HCT116 (cell line): ENCODE measurements around the gene CDC42SE1. TPM values are rescaled to one million over a fixed set of nuclear protein-coding genes. Genes with fewer than 3 reads are reported as not detected.

Source experiments
- ATAC-seq: fragments of 200-7000 bp; cut with Tn5 transposase; 2 replicates; pipeline ENCODE4 v1.9.1; 2020; ENCODE audit warnings: mild to moderate bottlenecking, moderate library complexity
- BruUV-seq: library from RNA; stranded (reverse); fragments of 400-500 nt; replicated peaks from 2 replicates; lab custom pipeline; 2021; lab: Mats Ljungman, UMichigan
- CTCF ChIA-PET: fragments of 300-600 bp; sonication (Branson Sonifier 250); formaldehyde crosslinking; loops from one replicate; lab custom pipeline; 2021; ENCODE audit warnings: antibody characterized with exemption; lab: Charles Lee
- POLR2A ChIA-PET: fragments of 300-600, 350-600 bp; sonication (Branson Sonifier 250); formaldehyde crosslinking; loops from one replicate; lab custom pipeline; 2021; ENCODE audit warnings: antibody characterized with exemption; lab: Charles Lee
- RAD21 ChIA-PET, 2 experiments: fragments of 300-600 bp; sonication (Branson Sonifier 250); formaldehyde crosslinking; loops; one replicate each; lab custom pipeline; 2023; ENCODE audit warnings: low total read pairs in 2 of 2; ENCODE audit not compliant: uncharacterized antibody in 2 of 2, unreplicated experiment in 2 of 2, low non-redundant PET in 1 of 2; lab: Charles Lee
- DNase-seq: peaks from one replicate; pipeline ENCODE4 v3.0.0-alpha.2; 2010; ENCODE audit warnings: low read depth, low spot score
- H2AFZ ChIP-seq: fragments of 200-600 bp; shearing (Covaris generic), sonication (generic); 2 replicates; pipeline ENCODE4 v1.6.1; 2017; ENCODE audit warnings: low read depth, mixed run types, mixed read lengths, antibody characterized with exemption, low read length; ENCODE audit not compliant: poor library complexity, severe bottlenecking
- H3K27ac ChIP-seq: 2 replicates; pipeline ENCODE4 v1.5.1; 2012; ENCODE audit warnings: low read depth, low read length
- H3K27me3 ChIP-seq: fragments of 200-600 bp; sonication (generic); 2 replicates; pipeline ENCODE4 v1.6.1; 2016; ENCODE audit warnings: mixed run types, low read length, mixed read lengths; ENCODE audit not compliant: insufficient read depth
- H3K36me3 ChIP-seq, 2 experiments: fragments of 200-500 bp in 1 of 2; fragments of 200-600 bp in 1 of 2; sonication (Bioruptor generic) in 1 of 2; sonication (generic) in 1 of 2; 2 replicates each; pipeline versions ENCODE4 v1.5.1 to v1.6.1; 2014 to 2016; ENCODE audit warnings: low read length in 2 of 2, inconsistent platforms in 1 of 2, mixed read lengths in 1 of 2, mixed run types in 1 of 2; ENCODE audit not compliant: insufficient read depth in 2 of 2, control insufficient read depth in 1 of 2
- H3K4me1 ChIP-seq, 2 experiments: fragments of 200-600 bp in 1 of 2; sonication (generic) in 1 of 2; 2 replicates each; pipeline versions ENCODE4 v1.5.1 to v1.6.1; 2012 to 2017; ENCODE audit warnings: low read length in 2 of 2, inconsistent platforms in 1 of 2, mild to moderate bottlenecking in 1 of 2, mixed read lengths in 1 of 2, mixed run types in 1 of 2, moderate library complexity in 1 of 2; ENCODE audit not compliant: insufficient read depth in 2 of 2, control insufficient read depth in 1 of 2
- H3K4me2 ChIP-seq: fragments of 200-600 bp; sonication (generic); 2 replicates; pipeline ENCODE4 v1.6.1; 2017; ENCODE audit warnings: mixed run types, low read length, mixed read lengths
- H3K4me3 ChIP-seq, 2 experiments: fragments of 200-600 bp in 1 of 2; sonication (generic) in 1 of 2; replicated peaks in 1 of 2; 2 replicates each; pipeline ENCODE4 v1.5.1; 2011 to 2016; ENCODE audit warnings: low read length in 2 of 2, control low read depth in 1 of 2, low read depth in 1 of 2, mild to moderate bottlenecking in 1 of 2, mixed read lengths in 1 of 2, mixed run types in 1 of 2
- H3K79me2 ChIP-seq: fragments of 200-600 bp; sonication (generic); 2 replicates; pipeline ENCODE4 v1.6.1; 2017; ENCODE audit warnings: mild to moderate bottlenecking, mixed run types, low read length, moderate library complexity, mixed read lengths; ENCODE audit not compliant: insufficient read depth
- H3K9ac ChIP-seq: fragments of 200-600 bp; sonication (generic); 2 replicates; pipeline ENCODE4 v1.6.1; 2016; ENCODE audit warnings: low read length, mixed read lengths
- H3K9me2 ChIP-seq: fragments of 200-600 bp; sonication (generic), shearing (Covaris generic); 2 replicates; pipeline ENCODE4 v1.6.1; 2017; ENCODE audit warnings: mixed run types, mild to moderate bottlenecking, moderate library complexity; ENCODE audit not compliant: insufficient read depth
- H3K9me3 ChIP-seq, 2 experiments: fragments of 200-500 bp in 1 of 2; fragments of 200-600 bp in 1 of 2; sonication (Bioruptor generic) in 1 of 2; sonication (generic) in 1 of 2; 2 replicates each; pipeline ENCODE4 v1.6.1; 2014 to 2017; ENCODE audit warnings: low read length in 2 of 2, mixed read lengths in 2 of 2, inconsistent platforms in 1 of 2, low read depth in 1 of 2, mild to moderate bottlenecking in 1 of 2, mixed run types in 1 of 2, moderate library complexity in 1 of 2; ENCODE audit not compliant: control insufficient read depth in 1 of 2, insufficient read depth in 1 of 2
- H4K20me1 ChIP-seq: fragments of 200-600 bp; sonication (generic), shearing (Covaris generic); 2 replicates; pipeline ENCODE4 v1.6.1; 2017; ENCODE audit warnings: mixed run types, mild to moderate bottlenecking, moderate library complexity; ENCODE audit not compliant: insufficient read depth
- ATF3 ChIP-seq: IDR thresholded peaks from 2 replicates; pipeline ENCODE4 v1.6.1; 2012
- EGR1 ChIP-seq: IDR thresholded peaks from 2 replicates; pipeline ENCODE4 v1.6.1; 2012; ENCODE audit warnings: low read depth
- EZH2 ChIP-seq: fragments of 200-600 bp; sonication (generic); IDR thresholded peaks from 2 replicates; pipeline ENCODE4 v1.6.1; 2017; ENCODE audit warnings: antibody characterized with exemption, mixed run types
- EZH2phosphoT487 ChIP-seq: fragments of 200-600 bp; IDR thresholded peaks from 2 replicates; pipeline ENCODE4 v1.6.1; 2018; ENCODE audit warnings: antibody characterized with exemption, borderline replicate concordance
- FOSL1 ChIP-seq: IDR thresholded peaks from 2 replicates; pipeline ENCODE4 v1.6.1; 2012; ENCODE audit warnings: low read depth
- JUND ChIP-seq: IDR thresholded peaks from 2 replicates; pipeline ENCODE4 v1.6.1; 2012
- MAX ChIP-seq: IDR thresholded peaks from 2 replicates; pipeline ENCODE4 v1.6.1; 2012
- POLR2AphosphoS5 ChIP-seq: IDR thresholded peaks from 2 replicates; pipeline ENCODE4 v1.6.1; 2011; ENCODE audit warnings: mild to moderate bottlenecking, low read depth, low read length, moderate library complexity
- SIN3A ChIP-seq: IDR thresholded peaks from 2 replicates; pipeline ENCODE4 v1.6.1; 2012; ENCODE audit warnings: low read depth
- SP1 ChIP-seq: IDR thresholded peaks from 2 replicates; pipeline ENCODE4 v1.6.1; 2012; ENCODE audit warnings: low read depth
- SRF ChIP-seq: IDR thresholded peaks from 2 replicates; pipeline ENCODE4 v1.6.1; 2012; ENCODE audit warnings: low read depth
- TCF7L2 ChIP-seq: IDR thresholded peaks from 2 replicates; pipeline ENCODE4 v1.7.0; 2011; ENCODE audit warnings: borderline replicate concordance, inconsistent platforms; ENCODE audit not compliant: insufficient read depth, insufficient read length; ENCODE audit errors: extremely low read depth
- YY1 ChIP-seq: IDR thresholded peaks from 2 replicates; pipeline ENCODE4 v1.6.1; 2011; ENCODE audit warnings: low read length, low read depth, moderate library complexity, mild to moderate bottlenecking; ENCODE audit not compliant: insufficient replicate concordance; ENCODE audit errors: extremely low read depth
- ZFX ChIP-seq: fragments of 450-650 bp; IDR thresholded peaks from 2 replicates; pipeline ENCODE4 v1.6.1; 2017
- ZNF274 ChIP-seq: fragments of 200-500 bp; sonication (Bioruptor generic); IDR thresholded peaks from 2 replicates; pipeline ENCODE4 v1.6.1; 2014; ENCODE audit warnings: mild to moderate bottlenecking, low read depth, low read length, inconsistent platforms
- intact Hi-C: fragments of 100-400 bp; cut with micrococcal nuclease; formaldehyde crosslinking; loops from 2 replicates; pipeline ENCODE4 v1.10.0; 2022
- total RNA-seq: library from RNA; stranded (reverse); gene quantifications from one replicate; pipeline ENCODE4 v1.2.1, GENCODE V29; 2021; ENCODE audit not compliant: unreplicated experiment

Gene CDC42SE1
- total RNA-seq, 1 experiment from 2014 or later = 50.5 TPM

- no TSS peak for BruUV-seq
- Histone ChIP-seq H3K4me1 (peaks cover 18 to 41% of the 10 kb centered on the region in 2 experiments), H3K79me2 (peaks cover 47% of the 10 kb centered on the region), H3K4me2 (peak overlapping the region; percentile 76), H3K27ac (peak overlapping the region; percentile 90), H3K9me3 (no peaks in the 10 kb centered on the region), H4K20me1 (no peaks in the 10 kb centered on the region; the same call in 1 of the 2 replicates), H3K9me2 (no peaks in the 10 kb centered on the region), H2AFZ (no peak overlapping the region), H3K4me3 (peak overlapping the region; percentile 70 to 96), H3K36me3 (peaks cover 16 to 32% of the 10 kb centered on the region in 2 experiments), H3K9ac (peak overlapping the region; percentile 90), H3K27me3 (no peaks in the 10 kb centered on the region)
- no peak for TF ChIP-seq ZNF274
- no peak for TF ChIP-seq MAX
- no peak for TF ChIP-seq POLR2AphosphoS5
- no peak for TF ChIP-seq FOSL1
- TF ChIP-seq ZFX = no peak
- no peak for TF ChIP-seq ATF3
- TF ChIP-seq JUND = no peak
- TF ChIP-seq SIN3A = no peak
- no peak for TF ChIP-seq EZH2phosphoT487
- TF ChIP-seq SP1 = no peak
- TF ChIP-seq SRF = no peak
- TF ChIP-seq TCF7L2 = no peak
- no peak for TF ChIP-seq EZH2
- TF ChIP-seq EGR1 = no peak
- TF ChIP-seq YY1 = no peak
- DNase-seq (no peak), ATAC-seq (peak; percentile 31)
- ChIA-PET RAD21 (no interaction called here), POLR2A (interaction anchor here (1.2 kb wide), 1 partner anchor 12 kb away, joined by 3 read pairs; no protein-coding TSS in a partner anchor), CTCF (interaction anchor here (1.2 kb wide), 2 partner anchors 7 to 41 kb away, joined by 3 to 4 read pairs; no protein-coding TSS in a partner anchor)
- intact Hi-C loops = loop anchor here (5.0 kb wide), 1 partner anchor 36 kb away; no protein-coding TSS in a partner anchor
Measured at GRCh38 chr1:151058692-151059091, 730 bp downstream of the CDC42SE1 start.
